Measurements from ENCODE around the gene ACAP1.

ACAP1 gene

GRCh38 chr17:7296189-7296861 lies 40.0 kb upstream of the ACAP1 start:
- CTCF ChIA-PET = interaction anchor here (0.6 to 1.9 kb wide), 21 partner anchors 9 to 282 kb away, joined by 3 to 48 read pairs (median 4); partner anchors contain the start of genes CLDN7, CTDNEP1, GABARAP and GPS2
- POLR2A ChIA-PET (ENCODE audit: low non-redundant PET) = interaction anchor here (0.9 kb wide), 1 partner anchor 15 kb away, joined by 3 read pairs; the partner anchor contains the start of gene SLC2A4
- TF ChIP-seq CTCF (conservative IDR thresholded peaks at IDR 0.05; ENCODE audit: low read depth) = peak; percentile 94
- peak overlapping the region; percentile 81 for H3K27ac ChIP-seq
- peak; percentile 55 for DNase-seq (ENCODE audit: low spot score)

GRCh38 chr17:7304179-7304578 lies 32.1 kb upstream of the ACAP1 start:
- TF ChIP-seq CTCF (conservative IDR thresholded peaks at IDR 0.05; ENCODE audit: low read depth) = no peak
- no peak overlapping the region for H3K27ac ChIP-seq
- ChIA-PET CTCF (no interaction called here), POLR2A (ENCODE audit: low non-redundant PET) (no interaction called here)
- no peak for DNase-seq (ENCODE audit: low spot score)

- peak within 1 kb of the TSS; percentile 98 for H3K27ac ChIP-seq
- CTCF ChIA-PET = interaction anchor here (0.5 kb wide), 1 partner anchor 1681 kb away, joined by 4 read pairs; no protein-coding TSS in a partner anchor
- TF ChIP-seq CTCF (conservative IDR thresholded peaks at IDR 0.05; ENCODE audit: low read depth) = no peak
- peak; percentile 100 for DNase-seq (ENCODE audit: low spot score)
- POLR2A ChIA-PET (ENCODE audit: low non-redundant PET) = no interaction called here
Observed at GRCh38 chr17:7306911-7307685, 29.2 kb upstream of the ACAP1 start, which contains the start of gene EIF5A. Gene EIF5A (plus strand): TSS chr17:7307628. CDS start chr17:7309636, 2,008 bp downstream.

- no peak for TF ChIP-seq CTCF (conservative IDR thresholded peaks at IDR 0.05; ENCODE audit: low read depth)
- peak; percentile 26 for DNase-seq (ENCODE audit: low spot score)
- ChIA-PET CTCF (no interaction called here), POLR2A (ENCODE audit: low non-redundant PET) (no interaction called here)
- H3K27ac ChIP-seq = peak overlapping the region; percentile 98
Observed at GRCh38 chr17:7307686-7308624, 28.4 kb upstream of the ACAP1 start.

- DNase-seq (ENCODE audit: low spot score) = peak; percentile 81
- no peak for TF ChIP-seq CTCF (conservative IDR thresholded peaks at IDR 0.05; ENCODE audit: low read depth)
- ChIA-PET POLR2A (ENCODE audit: low non-redundant PET) (interaction anchor here (0.5 to 0.8 kb wide), 4 partner anchors 41 to 597 kb away, joined by 3 to 7 read pairs (median 4); no protein-coding TSS in a partner anchor), CTCF (no interaction called here)
- peak overlapping the region; percentile 98 for H3K27ac ChIP-seq
Observed at GRCh38 chr17:7308625-7309433, 27.5 kb upstream of the ACAP1 start.
